Measurements from ENCODE around the gene CHST8.

DNA sequence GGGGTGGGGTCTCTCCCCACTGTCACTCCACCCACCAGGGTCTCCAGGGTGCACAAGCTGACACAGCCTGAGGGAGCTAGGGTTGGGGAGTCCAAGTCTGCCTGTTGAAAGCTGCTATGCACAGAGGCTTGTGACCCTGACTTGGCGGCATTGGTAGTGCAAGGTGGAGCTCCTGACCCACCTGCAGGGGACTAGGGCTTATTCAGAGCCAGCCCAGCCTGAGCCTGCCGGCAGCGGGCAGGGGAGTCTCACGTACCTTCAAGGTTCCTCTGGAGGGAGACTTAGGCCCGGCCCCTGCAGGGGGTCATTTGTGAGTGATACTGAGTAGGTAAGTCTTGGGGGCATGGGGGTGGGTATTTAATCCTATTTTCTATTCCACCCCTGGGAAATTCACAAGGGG, 179.7 kb downstream of the CHST8 start:
- TF ChIP-seq, protein P1, sequence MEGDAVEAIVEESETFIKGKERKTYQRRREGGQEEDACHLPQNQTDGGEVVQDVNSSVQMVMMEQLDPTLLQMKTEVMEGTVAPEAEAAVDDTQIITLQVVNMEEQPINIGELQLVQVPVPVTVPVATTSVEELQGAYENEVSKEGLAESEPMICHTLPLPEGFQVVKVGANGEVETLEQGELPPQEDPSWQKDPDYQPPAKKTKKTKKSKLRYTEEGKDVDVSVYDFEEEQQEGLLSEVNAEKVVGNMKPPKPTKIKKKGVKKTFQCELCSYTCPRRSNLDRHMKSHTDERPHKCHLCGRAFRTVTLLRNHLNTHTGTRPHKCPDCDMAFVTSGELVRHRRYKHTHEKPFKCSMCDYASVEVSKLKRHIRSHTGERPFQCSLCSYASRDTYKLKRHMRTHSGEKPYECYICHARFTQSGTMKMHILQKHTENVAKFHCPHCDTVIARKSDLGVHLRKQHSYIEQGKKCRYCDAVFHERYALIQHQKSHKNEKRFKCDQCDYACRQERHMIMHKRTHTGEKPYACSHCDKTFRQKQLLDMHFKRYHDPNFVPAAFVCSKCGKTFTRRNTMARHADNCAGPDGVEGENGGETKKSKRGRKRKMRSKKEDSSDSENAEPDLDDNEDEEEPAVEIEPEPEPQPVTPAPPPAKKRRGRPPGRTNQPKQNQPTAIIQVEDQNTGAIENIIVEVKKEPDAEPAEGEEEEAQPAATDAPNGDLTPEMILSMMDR (IDR thresholded peaks at IDR 0.05): no peak
- TF ChIP-seq POLR2A (IDR thresholded peaks at IDR 0.05): no peak
- no peak for TF ChIP-seq EP300 (IDR thresholded peaks at IDR 0.05)
